K562 (cell line): ENCODE measurements around the gene ACRBP. TPM values are rescaled to one million over a fixed set of nuclear protein-coding genes. Genes with fewer than 3 reads are reported as not detected.

Source experiments
- BDP1 ChIP-seq: IDR thresholded peaks from 3 replicates; pipeline ENCODE4 v1.6.1; 2011; ENCODE audit not compliant: insufficient read length, insufficient read depth
- CBFA2T3 ChIP-seq: fragments of 450-650 bp; IDR thresholded peaks from 2 replicates; pipeline ENCODE4 v1.6.1; 2017
- CEBPG ChIP-seq, 3 experiments: fragments of 200-800 bp in 1 of 3; sonication (Bioruptor generic) in 1 of 3; sonication (generic) in 1 of 3; formaldehyde crosslinking in 1 of 3; IDR thresholded peaks in 2 of 3; conservative IDR thresholded peaks in 1 of 3; 2 replicates each; pipeline versions ENCODE4 v1.6.1 to v1.8.0; 2016 to 2022; ENCODE audit warnings: missing compliant biosample characterization in 2 of 3, missing genetic modification characterization in 2 of 3, mild to moderate bottlenecking in 1 of 3, missing genetic modification reagents in 1 of 3
- CHAMP1 ChIP-seq: fragments of 450-650 bp; IDR thresholded peaks from 2 replicates; pipeline ENCODE4 v1.6.1; 2016; ENCODE audit warnings: mild to moderate bottlenecking
- CREB3 ChIP-seq: fragments of 450-650 bp; conservative IDR thresholded peaks from 2 replicates; pipeline ENCODE4 v1.6.1; 2016; ENCODE audit warnings: missing genetic modification characterization, low read depth, mild to moderate bottlenecking, missing compliant biosample characterization, moderate library complexity
- CREB3L1 ChIP-seq: fragments of 450-650 bp; IDR thresholded peaks from 2 replicates; pipeline ENCODE4 v1.6.1; 2014; ENCODE audit warnings: low read depth, mild to moderate bottlenecking, moderate library complexity, borderline replicate concordance
- EWSR1 ChIP-seq: fragments of 450-650 bp; IDR thresholded peaks from 2 replicates; pipeline ENCODE4 v1.6.1; 2018; ENCODE audit warnings: borderline replicate concordance, mild to moderate bottlenecking, low read depth, moderate library complexity; ENCODE audit not compliant: partially characterized antibody
- HBP1 ChIP-seq: fragments of 450-650 bp; formaldehyde crosslinking; IDR thresholded peaks from 2 replicates; pipeline ENCODE4 v1.4.0; 2022; ENCODE audit warnings: missing genetic modification characterization
- HCFC1 ChIP-seq: IDR thresholded peaks from 2 replicates; pipeline ENCODE4 v1.6.1; 2012; ENCODE audit warnings: low read depth, low read length, improper control_type of control experiment
- HMGN3 ChIP-seq: IDR thresholded peaks from 2 replicates; pipeline ENCODE4 v1.6.1; 2011; ENCODE audit warnings: borderline replicate concordance, low read depth, mild to moderate bottlenecking, mixed read lengths, low read length; ENCODE audit not compliant: insufficient read length; ENCODE audit errors: extremely low read depth
- KDM5B ChIP-seq: fragments of 200-600 bp; sonication (generic); IDR thresholded peaks from 2 replicates; pipeline ENCODE4 v1.6.1; 2012; ENCODE audit warnings: low read depth, mild to moderate bottlenecking, moderate library complexity, low read length, control low read depth, inconsistent platforms; ENCODE audit not compliant: insufficient replicate concordance
- KLF13 ChIP-seq: fragments of 450-650 bp; IDR thresholded peaks from 2 replicates; pipeline ENCODE4 v1.6.1; 2016; ENCODE audit warnings: missing genetic modification characterization, low read depth, mild to moderate bottlenecking, missing compliant biosample characterization, moderate library complexity, borderline replicate concordance
- MTA3 ChIP-seq: fragments of 450-650 bp; formaldehyde crosslinking; IDR thresholded peaks from 2 replicates; pipeline ENCODE4 v1.6.1; 2017; ENCODE audit warnings: mild to moderate bottlenecking, borderline replicate concordance
- NRF1 ChIP-seq, 2 experiments: fragments of 450-650 bp; IDR thresholded peaks in 1 of 2; conservative IDR thresholded peaks in 1 of 2; 2 replicates each; pipeline ENCODE4 v1.6.1; 2014; ENCODE audit warnings: mild to moderate bottlenecking in 2 of 2
- PURB ChIP-seq: sonication (generic); formaldehyde crosslinking; IDR thresholded peaks from 2 replicates; pipeline ENCODE4 v1.9.0; 2021; ENCODE audit warnings: low read depth, mild to moderate bottlenecking, missing genetic modification reagents
- SRSF1 ChIP-seq: fragments of 200-400 bp; formaldehyde crosslinking; IDR thresholded peaks from 2 replicates; pipeline ENCODE4 v1.6.1; 2017; ENCODE audit warnings: mild to moderate bottlenecking, low read depth, low read length, moderate library complexity
- ZBTB1 ChIP-seq: sonication (generic); formaldehyde crosslinking; IDR thresholded peaks from 2 replicates; pipeline ENCODE4 v1.8.1; 2023; ENCODE audit warnings: missing genetic modification reagents, low read depth, mild to moderate bottlenecking, borderline replicate concordance
- ZNF121 ChIP-seq: sonication (generic); formaldehyde crosslinking; conservative IDR thresholded peaks from 2 replicates; pipeline ENCODE4 v1.8.0; 2022; ENCODE audit warnings: missing genetic modification reagents
- ZNF217 ChIP-seq: sonication (generic); formaldehyde crosslinking; IDR thresholded peaks from 2 replicates; pipeline ENCODE4 v1.8.0; 2022; ENCODE audit warnings: mild to moderate bottlenecking, missing genetic modification reagents
- polyA plus RNA-seq, 8 experiments: library from polyadenylated mRNA; depleted of rRNA in 4 of 8; stranded (reverse) in 5 of 8; unstranded in 3 of 8; fragments of >200 nt; fragmentation: Nextera tagmentation in 2 of 8; fragmentation: Illumina TruSeq in 1 of 8; extraction: Ambion mirVana in 2 of 8; extraction: Trizol in 1 of 8; gene quantifications; 2 replicates each; pipeline versions ENCODE4 v1.2.1 to v1.2.3, GENCODE V29; 2011 to 2014; ENCODE audit warnings: inconsistent platforms in 1 of 8, missing spikeins in 1 of 8
- total RNA-seq, 7 experiments: library from RNA; depleted of rRNA in 6 of 7; stranded (reverse); fragments of >200 nt in 6 of 7; fragmentation: Illumina TruSeq in 2 of 7; extraction: Trizol in 2 of 7; gene quantifications; 2 replicates each; pipeline versions ENCODE4 v1.2.1 to v1.2.3, GENCODE V29; 2011 to 2021; ENCODE audit warnings: low replicate concordance in 1 of 7

ACRBP gene
- total and polyA plus RNA-seq, 9 of the 15 experiments (the other 6 are each of a cell fraction or from before 2014, with no cell fraction given), result 3.1 to 31.8 (median 8.4) TPM

- TF ChIP-seq CREB3 (tag), result 0 out of 2 replicates have a peak, but pooled peaks have one; percentile 56
- TF ChIP-seq CREB3L1, result peak; percentile 70
- no peak for TF ChIP-seq ZBTB1
- no peak for TF ChIP-seq ZNF217 (CRISPR knock-in tag)
- TF ChIP-seq KDM5B, result peak; percentile 34
- TF ChIP-seq BDP1, result no peak
- TF ChIP-seq KLF13 (tag), result peak; percentile 77; the same call in 1 of the 2 replicates
- TF ChIP-seq HMGN3, result no peak
- peak; percentile 78; the same call in 1 of the 2 replicates for TF ChIP-seq MTA3
- TF ChIP-seq HCFC1, result peak; percentile 95
- no peak for TF ChIP-seq PURB (CRISPR knock-in tag)
- peak; percentile 85 for TF ChIP-seq CEBPG (CRISPR knock-in tag; IDR thresholded peaks at IDR 0.05)
- peak; percentile 46 to 92; a peak in 3 of 4 replicates for TF ChIP-seq CEBPG (tag; conservative IDR thresholded peaks at IDR 0.05 in 1 of 2, IDR thresholded peaks at IDR 0.05 in 1 of 2)
- TF ChIP-seq CHAMP1, result no peak; the same call in none of the 2 replicates
- 0 out of 4 replicates have a peak, but pooled peaks of 1 of the 2 experiments have one; percentile 27 for TF ChIP-seq NRF1 (conservative IDR thresholded peaks at IDR 0.05 in 1 of 2, IDR thresholded peaks at IDR 0.05 in 1 of 2)
- TF ChIP-seq SRSF1, result no peak
- no peak for TF ChIP-seq HBP1
- TF ChIP-seq ZNF121 (CRISPR knock-in tag), result no peak
- TF ChIP-seq CBFA2T3, result no peak
- TF ChIP-seq EWSR1, result no peak
Measured at GRCh38 chr12:6662906-6663742, 15.9 kb upstream of the ACRBP start, which contains the start of gene ING4 (continued).
